HG02943 (cell line): Measurements from ENCODE around the gene RITA1.

Source experiments
- ATAC-seq: cut with Tn5 transposase; IDR thresholded peaks from one replicate; pipeline ENCODE4 v1.9.1; 2021; ENCODE audit warnings: mild to moderate bottlenecking, low read depth, moderate library complexity; ENCODE audit not compliant: unreplicated experiment

RITA1 gene

GRCh38 chr12:113226696-113227568 is 41.4 kb downstream of the RITA1 start:
- no peak for ATAC-seq

GRCh38 chr12:113227686-113228391 is 42.3 kb downstream of the RITA1 start:
- no peak for ATAC-seq

DNA sequence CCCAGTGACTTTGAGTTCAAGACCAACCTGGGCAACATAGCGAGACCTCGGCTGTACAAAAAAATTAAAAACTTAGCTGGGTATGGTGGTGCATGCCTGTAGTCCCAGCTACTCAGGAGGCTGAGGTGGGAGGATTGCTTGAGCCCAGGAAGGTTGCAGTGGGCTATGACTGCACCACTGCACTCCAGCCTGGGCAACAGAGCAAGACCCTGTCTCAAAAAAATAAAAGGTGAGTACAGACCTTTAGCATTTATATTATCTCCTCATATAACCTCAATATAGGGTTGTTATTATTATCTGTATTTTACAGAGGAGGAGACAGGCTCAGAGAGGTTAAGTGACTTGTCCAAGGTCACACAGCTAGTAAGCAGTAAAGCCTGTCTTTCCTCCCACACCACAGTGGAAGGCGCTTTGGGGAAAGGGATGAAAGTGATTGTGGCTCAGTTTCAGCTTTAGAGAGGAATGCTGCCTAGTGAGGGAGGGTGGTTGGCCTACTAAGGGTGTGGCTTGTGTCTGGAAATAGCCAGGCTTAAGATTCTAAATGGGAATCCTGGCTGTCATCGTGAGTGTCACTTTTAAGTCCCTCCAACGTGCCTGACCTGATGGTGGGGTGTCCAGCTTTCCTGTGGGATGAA is 43.0 kb downstream of the RITA1 start:
- no peak for ATAC-seq

GRCh38 chr12:113230315-113231234 is 45.1 kb downstream of the RITA1 start:
- no peak for ATAC-seq

DNA sequence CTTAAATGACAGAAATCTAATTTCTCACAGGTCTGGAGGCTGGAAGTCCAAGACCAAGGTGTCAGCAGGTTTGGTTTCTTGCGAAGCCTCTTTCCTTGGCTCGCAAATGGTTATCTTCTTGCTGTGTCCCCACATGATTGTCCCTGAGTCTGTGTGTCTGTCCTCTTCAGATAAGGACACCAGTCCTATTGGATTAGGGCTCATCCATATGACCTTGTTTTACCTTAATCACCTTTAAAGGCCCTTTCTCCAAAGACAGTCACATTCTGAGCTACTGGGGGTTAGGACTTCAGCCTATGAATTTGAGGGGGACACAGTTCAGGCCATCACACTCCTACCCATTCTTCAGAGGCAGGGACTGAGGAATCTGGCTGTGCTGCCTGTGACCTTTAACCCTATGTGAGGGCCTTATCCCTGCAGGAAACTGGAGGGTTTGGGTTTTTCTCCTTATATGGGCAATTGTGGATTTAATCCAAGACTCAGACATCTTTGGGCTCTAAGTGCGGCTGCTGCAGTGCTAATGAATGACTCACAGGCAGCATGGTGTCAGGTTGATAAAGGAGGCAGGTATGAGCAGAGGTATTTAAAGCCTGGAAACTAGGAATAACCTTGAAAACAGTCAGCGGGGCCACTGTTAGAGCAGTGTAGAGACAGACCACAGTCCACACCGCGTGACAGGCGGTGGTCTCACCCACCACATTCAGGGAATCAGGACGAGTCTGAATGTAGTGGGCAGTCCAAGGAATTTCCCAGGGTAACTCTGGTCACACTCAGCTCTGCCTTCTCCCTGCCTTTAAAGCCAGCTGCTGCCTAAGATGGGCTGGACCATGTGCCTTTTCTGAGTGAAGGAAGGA is 45.9 kb downstream of the RITA1 start:
- ATAC-seq: no peak

GRCh38 chr12:113232089-113232839 is 46.7 kb downstream of the RITA1 start:
- no peak for ATAC-seq

DNA sequence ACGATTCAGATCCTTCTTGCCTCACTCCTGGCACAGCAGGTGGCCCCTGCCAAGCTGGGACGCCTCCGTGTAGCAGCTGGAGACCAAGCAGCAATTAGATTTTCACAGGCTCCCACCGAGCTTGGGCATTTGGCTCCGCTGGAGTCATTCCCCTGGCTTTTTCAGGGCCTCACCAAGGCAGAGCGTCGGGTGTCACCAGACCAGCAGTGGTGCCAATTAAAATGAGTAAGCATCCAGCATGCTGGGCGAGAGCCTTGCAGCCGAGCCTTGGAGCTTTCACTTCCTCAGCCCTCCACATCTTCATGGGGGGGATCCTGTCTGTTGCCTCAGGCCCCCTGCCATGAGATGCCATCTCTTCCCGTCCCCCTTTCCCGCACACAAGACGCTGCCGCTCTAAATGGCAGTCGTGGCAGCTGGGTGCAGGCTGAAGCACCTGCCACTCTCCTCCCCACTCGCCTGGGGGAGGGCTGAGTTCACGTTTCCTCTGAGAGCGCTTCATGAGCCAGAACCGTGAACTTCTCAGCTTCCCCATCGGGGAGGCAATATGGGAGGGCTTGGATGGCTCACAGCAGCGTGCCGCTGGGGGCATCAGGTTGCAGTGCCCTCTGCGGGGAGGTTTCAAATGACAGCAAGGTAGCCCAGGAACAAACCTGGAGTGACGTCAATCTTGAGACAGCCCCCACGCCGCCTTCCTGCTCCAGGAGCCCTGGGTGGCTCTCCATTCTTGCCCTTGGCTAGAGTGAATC is 47.5 kb downstream of the RITA1 start:
- ATAC-seq: peak; percentile 71

GRCh38 chr12:113233967-113234366 is 48.4 kb downstream of the RITA1 start:
- ATAC-seq: no peak

DNA sequence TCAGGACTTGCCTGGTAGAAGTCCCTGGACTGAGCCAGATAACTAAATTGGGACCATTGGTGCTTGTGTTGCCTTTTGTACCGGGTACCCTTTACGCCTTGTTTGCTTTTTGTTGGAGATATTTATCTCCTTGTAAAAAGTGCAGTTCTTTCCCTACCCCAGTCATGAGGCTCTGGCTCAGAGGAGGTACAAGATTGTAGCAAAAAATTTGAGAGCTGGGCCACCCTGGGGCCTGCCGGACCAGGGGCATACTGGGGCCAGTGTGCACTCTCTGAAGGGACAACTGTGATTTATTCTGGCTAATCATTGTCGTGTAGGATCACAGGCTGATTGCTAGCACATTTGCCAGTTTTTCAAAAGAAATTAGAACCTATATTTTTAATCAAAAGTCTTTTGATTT is 49.0 kb downstream of the RITA1 start:
- no peak for ATAC-seq

GRCh38 chr12:113235976-113236375 is 50.5 kb downstream of the RITA1 start:
- ATAC-seq: no peak

GRCh38 chr12:113236539-113237399 is 51.2 kb downstream of the RITA1 start:
- ATAC-seq: no peak

DNA sequence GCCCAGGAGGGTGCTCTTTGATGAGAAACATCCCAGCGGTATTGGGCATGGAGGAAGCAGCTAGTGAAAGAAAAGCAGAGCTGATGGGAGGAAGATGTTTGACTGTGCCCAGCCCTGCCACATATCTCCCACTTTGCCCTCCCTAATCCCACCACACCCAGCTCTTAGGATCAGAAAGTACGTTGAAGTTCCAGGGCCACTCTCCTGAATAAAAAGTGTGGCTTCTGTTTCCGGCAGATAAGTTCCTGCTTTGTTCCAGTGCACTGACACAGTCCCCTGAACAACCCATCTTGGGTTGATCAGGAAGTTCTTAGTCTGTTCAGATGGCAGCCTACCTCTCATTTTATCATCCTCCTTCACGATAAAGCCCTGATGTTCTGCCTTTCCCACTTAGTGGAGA is 52.2 kb downstream of the RITA1 start:
- ATAC-seq: no peak

DNA sequence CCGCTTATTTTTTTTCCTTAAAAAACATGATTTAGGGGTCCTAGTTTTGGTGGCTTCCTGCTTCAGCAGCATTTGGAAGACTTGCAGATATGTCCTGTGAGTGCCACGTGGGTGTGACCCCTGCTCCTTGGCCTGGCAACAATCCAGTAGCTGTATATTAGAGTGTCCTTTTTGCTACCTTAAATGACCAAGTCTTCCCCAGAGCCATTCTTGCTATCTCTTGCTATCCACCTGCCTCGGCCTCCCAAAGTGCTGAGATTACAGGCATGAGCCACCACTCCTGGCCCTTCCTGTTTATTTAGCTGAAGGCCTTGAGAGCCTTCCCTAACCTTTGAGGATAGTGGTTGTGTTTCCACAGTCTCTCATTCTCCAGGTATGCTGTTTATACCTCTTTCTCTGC is 52.8 kb downstream of the RITA1 start:
- no peak for ATAC-seq

DNA sequence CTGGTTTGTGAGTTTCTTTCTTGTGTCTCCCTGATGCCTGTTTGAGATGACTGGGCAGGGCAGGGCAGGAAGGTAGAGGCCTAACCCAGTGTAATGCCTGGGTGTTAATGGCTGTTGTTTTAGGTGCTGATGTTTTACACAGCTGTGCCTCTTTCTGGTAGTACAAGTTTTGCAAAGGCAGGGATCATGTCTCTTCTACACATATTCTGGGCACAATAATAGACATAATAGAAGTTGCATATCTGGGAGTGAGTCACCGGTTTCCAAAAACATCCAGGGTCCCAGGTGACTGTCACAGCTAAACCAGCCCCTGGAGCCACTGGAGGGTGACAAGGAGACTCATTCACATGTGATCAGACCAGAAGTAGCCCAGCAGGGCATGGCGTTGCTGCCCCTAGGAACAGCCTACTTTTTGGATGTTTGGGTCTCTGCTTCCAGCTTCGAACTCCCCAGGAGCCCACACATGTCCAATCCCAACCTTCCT is 53.8 kb downstream of the RITA1 start:
- ATAC-seq: no peak

GRCh38 chr12:113239811-113240331 is 54.4 kb downstream of the RITA1 start:
- no peak for ATAC-seq

DNA sequence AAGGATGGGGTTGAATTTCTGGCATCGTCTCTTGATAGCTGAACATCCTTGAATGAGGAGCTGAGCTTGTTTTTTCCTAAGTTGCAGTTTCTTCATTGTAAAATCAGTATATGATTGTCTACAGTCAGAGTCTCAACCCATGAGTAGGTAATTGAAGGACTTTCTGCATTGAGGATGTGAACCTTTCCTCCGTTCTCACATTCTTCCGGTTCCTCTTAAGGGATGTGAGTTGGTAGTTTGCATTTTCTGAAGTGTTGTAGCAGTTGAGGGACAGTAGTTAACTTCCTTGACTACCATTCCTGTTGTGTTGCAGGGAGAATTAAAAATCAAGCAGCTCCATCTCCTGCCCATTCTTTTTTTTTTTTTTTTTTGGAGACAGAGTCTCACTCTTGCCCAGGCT is 54.9 kb downstream of the RITA1 start:
- no peak for ATAC-seq
